Astrocyte (in vitro differentiated cells and primary cell): Measurements from ENCODE around the gene PLA2G4F. TPM values are rescaled to one million over a fixed set of nuclear protein-coding genes. Genes with fewer than 3 reads are reported as not detected.

Experiments used
- DNase-seq: peaks from one replicate; pipeline ENCODE4 v3.0.0-alpha.2; 2010; ENCODE audit warnings: low read depth
- FAIRE-seq: peaks from 2 replicates; lab custom pipeline; 2011; peaks lifted over from hg19 to GRCh38; lab: Jason Lieb, UNC
- H2AFZ ChIP-seq: 2 replicates; pipeline ENCODE4 v1.6.0; 2012; ENCODE audit warnings: low read depth, low read length, inconsistent platforms
- H3K27ac ChIP-seq: 2 replicates; pipeline ENCODE4 v1.5.1; 2011; ENCODE audit warnings: low read depth, low read length, inconsistent platforms
- H3K27me3 ChIP-seq: 2 replicates; pipeline ENCODE4 v1.6.0; 2011; ENCODE audit warnings: low read length, inconsistent platforms; ENCODE audit not compliant: insufficient read depth
- H3K36me3 ChIP-seq: 2 replicates; pipeline ENCODE4 v1.5.1; 2011; ENCODE audit warnings: low read length, inconsistent platforms; ENCODE audit not compliant: insufficient read depth
- H3K4me1 ChIP-seq: 2 replicates; pipeline ENCODE4 v1.5.1; 2011; ENCODE audit warnings: low read length, inconsistent platforms; ENCODE audit not compliant: insufficient read depth
- H3K4me2 ChIP-seq: 2 replicates; pipeline ENCODE4 v1.6.0; 2012; ENCODE audit warnings: low read length, inconsistent platforms
- H3K4me3 ChIP-seq: 2 replicates; pipeline ENCODE4 v1.5.1; 2011; ENCODE audit warnings: low read depth, mild to moderate bottlenecking, low read length, inconsistent platforms; ENCODE audit not compliant: insufficient read depth
- H3K79me2 ChIP-seq: 2 replicates; pipeline ENCODE4 v1.6.0; 2012; ENCODE audit warnings: mild to moderate bottlenecking, low read length, inconsistent platforms; ENCODE audit not compliant: insufficient read depth
- H3K9ac ChIP-seq: 2 replicates; pipeline ENCODE4 v1.6.0; 2012; ENCODE audit warnings: mild to moderate bottlenecking, low read length, inconsistent platforms
- H3K9me3 ChIP-seq: 2 replicates; pipeline ENCODE4 v1.5.1; 2012; ENCODE audit warnings: low read depth, mild to moderate bottlenecking, low read length, inconsistent platforms; ENCODE audit not compliant: insufficient read depth
- H4K20me1 ChIP-seq: 2 replicates; pipeline ENCODE4 v1.6.0; 2012; ENCODE audit warnings: low read length, inconsistent platforms; ENCODE audit not compliant: insufficient read depth
- H3K27ac Mint-ChIP-seq: one replicate; pipeline ENCODE4 v1.8.0; 2021; ENCODE audit warnings: mild to moderate bottlenecking, mixed read lengths; ENCODE audit not compliant: unreplicated experiment
- H3K27me3 Mint-ChIP-seq: one replicate; pipeline ENCODE4 v1.8.0; 2021; ENCODE audit warnings: low read depth, mixed read lengths; ENCODE audit not compliant: unreplicated experiment
- H3K36me3 Mint-ChIP-seq: one replicate; pipeline ENCODE4 v1.8.0; 2021; ENCODE audit warnings: low read depth, mixed read lengths; ENCODE audit not compliant: unreplicated experiment
- H3K4me1 Mint-ChIP-seq: one replicate; pipeline ENCODE4 v1.8.0; 2021; ENCODE audit warnings: low read depth, mixed read lengths; ENCODE audit not compliant: unreplicated experiment
- H3K4me3 Mint-ChIP-seq: one replicate; pipeline ENCODE4 v1.8.0; 2021; ENCODE audit warnings: mild to moderate bottlenecking, moderate library complexity, mixed read lengths; ENCODE audit not compliant: unreplicated experiment
- H3K9me3 Mint-ChIP-seq: one replicate; pipeline ENCODE4 v1.8.0; 2021; ENCODE audit warnings: mild to moderate bottlenecking, mixed read lengths; ENCODE audit not compliant: unreplicated experiment
- CTCF ChIP-seq: IDR thresholded peaks from 2 replicates; pipeline ENCODE4 v1.5.1; 2011; ENCODE audit warnings: low read depth, mild to moderate bottlenecking, inconsistent platforms, low read length, moderate library complexity; ENCODE audit not compliant: insufficient read depth
- EZH2 ChIP-seq: IDR thresholded peaks from 2 replicates; pipeline ENCODE4 v1.6.1; 2012; ENCODE audit warnings: mild to moderate bottlenecking, low read length, inconsistent platforms; ENCODE audit not compliant: insufficient read depth
- total RNA-seq: library from RNA; stranded (reverse); gene quantifications from 2 replicates; pipeline ENCODE4 v1.2.1, GENCODE V29; 2021

Gene PLA2G4F
- total RNA-seq, 1 donor from 2014 or later, result 0.30 TPM

GRCh38 chr15:42144841-42145375 is 11.5 kb downstream of the PLA2G4F start:
- H3K27me3 Mint-ChIP-seq, result peaks cover 51% of the 10 kb centered on the region
- FAIRE-seq, result no peak

GRCh38 chr15:42143866-42144625 is 12.4 kb downstream of the PLA2G4F start:
- Histone ChIP-seq H3K4me1 (no peaks in the 10 kb centered on the region), H3K36me3 (no peaks in the 10 kb centered on the region), H3K4me2 (no peak overlapping the region), H2AFZ (no peak overlapping the region), H3K27me3 (peaks cover 24% of the 10 kb centered on the region), H3K79me2 (no peaks in the 10 kb centered on the region), H3K9ac (no peak overlapping the region), H3K4me3 (no peak overlapping the region), H3K9me3 (peaks cover 2% of the 10 kb centered on the region), H4K20me1 (no peaks in the 10 kb centered on the region), H3K27ac (no peak overlapping the region)
- DNase-seq, result no peak
- no peak overlapping the region for H3K27ac Mint-ChIP-seq
- peaks cover 11% of the 10 kb centered on the region for H3K9me3 Mint-ChIP-seq
- TF ChIP-seq EZH2 (no peak), CTCF (no peak)
- H3K36me3 Mint-ChIP-seq, result no peaks in the 10 kb centered on the region
- FAIRE-seq, result no peak
- peaks cover 53% of the 10 kb centered on the region for H3K27me3 Mint-ChIP-seq
- H3K4me1 Mint-ChIP-seq, result no peaks in the 10 kb centered on the region
- H3K4me3 Mint-ChIP-seq, result no peak overlapping the region

More at GRCh38 chr15:42144841-42145375, 11.5 kb downstream of the PLA2G4F start:
- Histone ChIP-seq H3K4me2 (no peak overlapping the region), H3K79me2 (no peaks in the 10 kb centered on the region), H3K27me3 (peaks cover 24% of the 10 kb centered on the region), H4K20me1 (no peaks in the 10 kb centered on the region), H3K4me1 (no peaks in the 10 kb centered on the region), H3K4me3 (no peak overlapping the region), H2AFZ (no peak overlapping the region), H3K27ac (no peak overlapping the region), H3K9ac (no peak overlapping the region), H3K36me3 (no peaks in the 10 kb centered on the region), H3K9me3 (no peaks in the 10 kb centered on the region)
- Mint-ChIP-seq H3K9me3 (peaks cover 2% of the 10 kb centered on the region), H3K27ac (no peak overlapping the region), H3K4me1 (no peaks in the 10 kb centered on the region), H3K36me3 (no peaks in the 10 kb centered on the region), H3K4me3 (no peak overlapping the region)
- TF ChIP-seq EZH2 (no peak), CTCF (no peak)
- DNase-seq, result no peak

GRCh38 chr15:42143356-42143755 is 13.1 kb downstream of the PLA2G4F start:
- Mint-ChIP-seq H3K36me3 (no peaks in the 10 kb centered on the region), H3K27me3 (peaks cover 48% of the 10 kb centered on the region), H3K27ac (no peak overlapping the region), H3K4me1 (no peaks in the 10 kb centered on the region), H3K4me3 (no peak overlapping the region), H3K9me3 (peaks cover 11% of the 10 kb centered on the region)
- Histone ChIP-seq H3K79me2 (no peaks in the 10 kb centered on the region), H3K4me2 (no peak overlapping the region), H4K20me1 (no peaks in the 10 kb centered on the region), H3K27ac (no peak overlapping the region), H3K27me3 (peaks cover 22% of the 10 kb centered on the region), H3K4me1 (no peaks in the 10 kb centered on the region), H3K36me3 (no peaks in the 10 kb centered on the region), H3K9me3 (peaks cover 4% of the 10 kb centered on the region), H2AFZ (no peak overlapping the region), H3K4me3 (no peak overlapping the region), H3K9ac (no peak overlapping the region)
- DNase-seq, result no peak
- no peak for FAIRE-seq
- TF ChIP-seq CTCF, result no peak
